Uterus (tissue), 4 donors: ENCODE data around the gene LMX1B. TPM values are rescaled to one million over a fixed set of nuclear protein-coding genes. Genes with fewer than 3 reads are reported as not detected.

Experiments
- DNase-seq, 2 donors: peaks; one replicate each; pipeline ENCODE4 v3.0.0-alpha.2; 2019 to 2020
- H3K27ac ChIP-seq, 2 donors: fragments of 200-600 bp; sonication (generic); 1 replicate in 1 of 2; 2 replicates in 1 of 2; pipeline ENCODE4 v1.5.1; 2016 to 2018
- H3K27me3 ChIP-seq, 2 donors: fragments of 200-600 bp; sonication (generic); one replicate each; pipeline ENCODE4 v1.5.1; 2018 to 2019; ENCODE audit warnings: control low read depth in 1 of 2
- H3K36me3 ChIP-seq, 2 donors: fragments of 200-600 bp; sonication (generic); one replicate each; pipeline ENCODE4 v1.5.1; 2019; ENCODE audit warnings: control low read depth in 1 of 2
- H3K4me1 ChIP-seq, 2 donors: fragments of 200-600 bp; sonication (generic); one replicate each; pipeline ENCODE4 v1.5.1; 2018 to 2019; ENCODE audit warnings: control low read depth in 1 of 2
- H3K4me3 ChIP-seq, 2 donors: fragments of 200-600 bp; sonication (generic); 1 replicate in 1 of 2; 2 replicates in 1 of 2; pipeline ENCODE4 v1.5.1; 2018 to 2019; ENCODE audit warnings: mild to moderate bottlenecking in 1 of 2
- H3K9me3 ChIP-seq, 2 donors: fragments of 200-600 bp; sonication (generic); one replicate each; pipeline ENCODE4 v1.5.1; 2019; ENCODE audit warnings: control low read depth in 1 of 2
- CTCF ChIP-seq, 4 experiments: fragments of 200-600 bp in 2 of 4; fragments of 450-650 bp in 2 of 4; sonication (generic) in 2 of 4; IDR thresholded peaks; one replicate each; pipeline ENCODE4 v1.5.1; 2016 to 2019; ENCODE audit warnings: antibody characterized with exemption in 4 of 4, mild to moderate bottlenecking in 2 of 4, moderate library complexity in 1 of 4
- POLR2A ChIP-seq, 2 donors: fragments of 450-650 bp; IDR thresholded peaks; one replicate each; pipeline ENCODE4 v1.6.1; 2016; ENCODE audit warnings: antibody characterized with exemption in 2 of 2, mild to moderate bottlenecking in 1 of 2, moderate library complexity in 1 of 2
- intact Hi-C: fragments of 100-400 bp; cut with DNase I; formaldehyde crosslinking; loops from one replicate; pipeline ENCODE4 v1.15.1; 2023; ENCODE audit warnings: low total_unique reads
- total RNA-seq, 4 donors: library from RNA; depleted of rRNA in 3 of 4; stranded (reverse); fragments of >200 nt in 3 of 4; gene quantifications; one replicate each; pipeline versions ENCODE4 v1.1.0 to v1.2.4, GENCODE V29; 2014 to 2023
- donor health status: DM: yes; HTN: yes; CAD: no.

The LMX1B gene
- total RNA-seq, 4 donors from 2014 or later, result not detected

GRCh38 chr9:126639318-126640000 is 25.7 kb downstream of the LMX1B start:
- Histone ChIP-seq H3K4me3 (no peak overlapping the region), H3K9me3 (no peaks in the 10 kb centered on the region), H3K36me3 (no peaks in the 10 kb centered on the region), H3K27me3 (peaks cover 0 to 26% of the 10 kb centered on the region in 2 donors), H3K4me1 (peaks cover 0 to 3% of the 10 kb centered on the region in 2 donors), H3K27ac (no peak overlapping the region)
- intact Hi-C loops, result no loop called here
- TF ChIP-seq CTCF (IDR thresholded peaks at IDR 0.05), result no peak
- no peak for TF ChIP-seq POLR2A (IDR thresholded peaks at IDR 0.05)
- no peak for DNase-seq

GRCh38 chr9:126641118-126641851 is 27.6 kb downstream of the LMX1B start:
- H3K4me3 ChIP-seq, result no peak overlapping the region
- intact Hi-C loops, result no loop called here
- no peak for DNase-seq
- H3K36me3 ChIP-seq, result no peaks in the 10 kb centered on the region
- H3K27ac ChIP-seq, result no peak overlapping the region
- H3K9me3 ChIP-seq, result no peaks in the 10 kb centered on the region
- TF ChIP-seq CTCF (IDR thresholded peaks at IDR 0.05) (no peak), POLR2A (IDR thresholded peaks at IDR 0.05) (no peak)
- peaks cover 0 to 26% of the 10 kb centered on the region in 2 donors for H3K27me3 ChIP-seq
- H3K4me1 ChIP-seq, result peaks cover 0 to 3% of the 10 kb centered on the region in 2 donors

DNA sequence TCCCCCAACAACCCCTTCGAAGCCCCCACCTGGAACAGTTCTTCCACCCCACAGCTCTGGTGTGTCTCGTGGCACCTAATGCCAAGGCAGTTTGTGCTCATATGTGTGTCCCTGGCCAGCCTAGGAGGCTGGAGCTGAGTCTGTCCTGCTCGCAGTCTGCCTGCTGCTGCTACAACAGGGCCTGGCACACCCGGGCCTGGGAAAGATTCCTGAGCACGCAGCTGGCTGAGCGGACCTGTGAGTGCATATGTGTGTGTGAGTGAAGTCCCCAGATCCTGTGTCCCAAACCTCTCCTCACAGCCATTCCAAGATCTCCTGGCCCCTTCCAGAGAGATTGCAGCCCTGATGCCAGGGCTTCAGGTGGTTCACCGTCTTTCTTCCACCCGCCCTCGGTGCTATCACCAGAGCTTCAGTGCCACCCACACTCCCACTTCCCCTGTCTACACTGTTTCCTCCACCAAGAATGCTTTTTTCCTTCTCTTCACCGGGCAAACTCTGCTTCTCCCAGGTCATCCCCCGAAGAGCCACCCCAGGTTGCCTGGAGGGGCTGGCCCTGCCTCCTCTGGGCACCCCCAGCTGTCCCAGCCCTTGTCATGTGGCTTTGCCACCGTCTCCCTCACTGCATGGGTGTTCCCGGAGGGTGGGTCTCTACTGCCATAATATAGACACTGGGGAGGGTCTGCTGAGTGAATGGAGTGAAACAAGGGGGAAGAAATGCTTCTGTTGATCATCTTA is 28.4 kb downstream of the LMX1B start:
- Histone ChIP-seq H3K27me3 (peaks cover 0 to 26% of the 10 kb centered on the region in 2 donors), H3K4me1 (peaks cover 0 to 3% of the 10 kb centered on the region in 2 donors), H3K9me3 (no peaks in the 10 kb centered on the region), H3K27ac (no peak overlapping the region), H3K4me3 (no peak overlapping the region), H3K36me3 (no peaks in the 10 kb centered on the region)
- no peak for DNase-seq
- TF ChIP-seq POLR2A (IDR thresholded peaks at IDR 0.05) (no peak), CTCF (IDR thresholded peaks at IDR 0.05) (no peak)
- intact Hi-C loops, result no loop called here

GRCh38 chr9:126642839-126643238 is 29.1 kb downstream of the LMX1B start:
- TF ChIP-seq CTCF (IDR thresholded peaks at IDR 0.05) (no peak), POLR2A (IDR thresholded peaks at IDR 0.05) (no peak)
- Histone ChIP-seq H3K27ac (no peak overlapping the region), H3K4me1 (peaks cover 0 to 3% of the 10 kb centered on the region in 2 donors), H3K27me3 (peaks cover 0 to 25% of the 10 kb centered on the region in 2 donors), H3K9me3 (no peaks in the 10 kb centered on the region), H3K36me3 (no peaks in the 10 kb centered on the region), H3K4me3 (no peak overlapping the region)
- intact Hi-C loops, result no loop called here
- no peak for DNase-seq
